ENCODE measurements around the gene TECTB.
A peak's percentile ranks its signal among the peaks of the same experiment; 100 is the strongest.

DNA sequence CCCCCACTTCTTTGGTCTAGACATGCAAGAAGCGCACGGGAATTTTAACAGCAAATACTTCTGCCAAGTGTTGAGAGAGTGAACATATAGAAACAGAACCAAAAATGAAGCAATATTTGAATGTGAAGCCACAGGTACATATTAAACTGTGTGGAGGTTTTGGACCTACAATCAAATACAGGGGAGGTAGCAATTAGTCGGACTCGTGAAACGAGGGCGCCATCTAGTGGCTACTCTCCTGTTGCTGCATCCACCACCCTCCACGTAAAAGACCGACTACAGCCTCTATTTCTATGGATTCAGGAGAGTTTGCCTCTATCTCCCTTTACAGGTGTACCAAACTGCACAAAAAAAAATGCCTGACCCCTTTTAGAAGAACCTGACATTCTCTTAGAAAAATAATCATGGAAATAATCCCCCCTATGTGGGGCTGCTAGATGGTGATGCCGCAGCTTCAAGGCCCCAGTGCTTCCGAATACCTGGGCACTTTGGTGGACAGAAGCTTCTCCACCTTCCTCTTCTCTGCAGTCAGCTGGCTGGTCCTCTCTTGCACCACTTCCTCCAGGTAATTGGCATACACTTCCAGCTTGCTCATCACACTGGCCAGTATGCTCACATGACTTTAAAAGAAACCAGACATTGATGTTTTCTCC lies 31.7 kb downstream of the TECTB start:
- peak; percentile 96 for TF ChIP-seq CTCF (conservative IDR thresholded peaks at IDR 0.05)
- no peak for TF ChIP-seq ZFX (IDR thresholded peaks at IDR 0.05)

All from C4-2B (cell line).